MM.1S (cell line): ENCODE results near the gene SLC38A8.

Experiments
- DNase-seq: peaks from one replicate; pipeline ENCODE4 v3.0.0-alpha.2; 2015
- H2AFZ ChIP-seq: fragments of 300-600 bp; sonication (generic); 2 replicates; pipeline ENCODE4 v1.6.0; 2016; ENCODE audit warnings: antibody characterized with exemption, low read length
- H3F3A ChIP-seq: fragments of 300-600 bp; sonication (generic); 2 replicates; pipeline ENCODE4 v1.6.1; 2016; ENCODE audit warnings: mild to moderate bottlenecking, antibody characterized with exemption, low read length, moderate library complexity, mixed read lengths; ENCODE audit not compliant: insufficient read depth
- H3K27ac ChIP-seq: fragments of 300-600 bp; sonication (generic); 2 replicates; pipeline ENCODE4 v1.5.1; 2016; ENCODE audit warnings: mild to moderate bottlenecking, low read length
- H3K27me3 ChIP-seq: fragments of 300-600 bp; sonication (generic); replicated peaks from 2 replicates; pipeline ENCODE4 v1.6.0; 2016; ENCODE audit warnings: low read length; ENCODE audit not compliant: insufficient read depth
- H3K36me3 ChIP-seq: fragments of 300-600 bp; sonication (generic); replicated peaks from 2 replicates; pipeline ENCODE4 v1.6.1; 2016; ENCODE audit warnings: mild to moderate bottlenecking, low read length, mixed read lengths; ENCODE audit not compliant: insufficient read depth
- H3K4me1 ChIP-seq: fragments of 300-600 bp; sonication (generic); 2 replicates; pipeline ENCODE4 v1.6.1; 2016; ENCODE audit warnings: low read length, mixed read lengths
- H3K4me2 ChIP-seq: fragments of 300-600 bp; sonication (generic); 2 replicates; pipeline ENCODE4 v1.6.0; 2016; ENCODE audit warnings: low read depth, low read length
- H3K4me3 ChIP-seq: fragments of 300-600 bp; sonication (generic); 2 replicates; pipeline ENCODE4 v1.5.1; 2016; ENCODE audit warnings: low read length, mixed read lengths
- H3K79me2 ChIP-seq: fragments of 300-600 bp; sonication (generic); 2 replicates; pipeline ENCODE4 v1.6.1; 2016; ENCODE audit warnings: mixed run types, low read length, mixed read lengths
- H3K9ac ChIP-seq: fragments of 300-600 bp; sonication (generic); 2 replicates; pipeline ENCODE4 v1.6.1; 2016; ENCODE audit warnings: low read length, mixed read lengths
- H3K9me2 ChIP-seq: fragments of 300-600 bp; sonication (generic); replicated peaks from 2 replicates; pipeline ENCODE4 v1.6.1; 2016; ENCODE audit warnings: mild to moderate bottlenecking, low read length, mixed read lengths; ENCODE audit not compliant: insufficient read depth
- H3K9me3 ChIP-seq: fragments of 300-600 bp; sonication (generic); replicated peaks from 2 replicates; pipeline ENCODE4 v1.6.1; 2016; ENCODE audit warnings: mild to moderate bottlenecking, low read length, mixed read lengths; ENCODE audit not compliant: insufficient read depth
- H4K20me1 ChIP-seq: fragments of 300-600 bp; sonication (generic); 2 replicates; pipeline ENCODE4 v1.6.1; 2016; ENCODE audit warnings: mild to moderate bottlenecking, low read length, moderate library complexity, mixed read lengths; ENCODE audit not compliant: insufficient read depth
- CTCF ChIP-seq: fragments of 300-600 bp; sonication (generic); IDR thresholded peaks from 2 replicates; pipeline ENCODE4 v1.5.1; 2016; ENCODE audit warnings: antibody characterized with exemption, low read length, mixed read lengths
- EZH2 ChIP-seq: fragments of 300-600 bp; sonication (generic); optimal IDR thresholded peaks from 2 replicates; pipeline ENCODE3; 2017; ENCODE audit warnings: low read depth, mild to moderate bottlenecking, antibody characterized with exemption, low read length, mixed read lengths
- EZH2phosphoT487 ChIP-seq: fragments of 300-600 bp; sonication (generic); IDR thresholded peaks from 2 replicates; pipeline ENCODE4 v1.6.1; 2018; ENCODE audit warnings: antibody characterized with exemption, low read length

SLC38A8 gene

GRCh38 chr16:84048270-84048669 is 5.7 kb upstream of the SLC38A8 start:
- H3K79me2 ChIP-seq, result no peaks in the 10 kb centered on the region
- no peak overlapping the region for H3K9ac ChIP-seq
- no peaks in the 10 kb centered on the region for H3K27me3 ChIP-seq
- DNase-seq, result no peak
- no peak overlapping the region for H2AFZ ChIP-seq
- no peaks in the 10 kb centered on the region for H3K9me3 ChIP-seq
- H3K9me2 ChIP-seq, result no peaks in the 10 kb centered on the region
- no peak overlapping the region for H3K4me3 ChIP-seq
- H3K4me1 ChIP-seq, result no peaks in the 10 kb centered on the region
- TF ChIP-seq CTCF (no peak), EZH2phosphoT487 (no peak), EZH2 (no peak)
- no peak overlapping the region for H3K4me2 ChIP-seq
- no peaks in the 10 kb centered on the region for H4K20me1 ChIP-seq
- H3F3A ChIP-seq, result no peaks in the 10 kb centered on the region
- no peaks in the 10 kb centered on the region for H3K36me3 ChIP-seq
- H3K27ac ChIP-seq, result no peak overlapping the region

- Histone ChIP-seq H3K4me1 (no peaks in the 10 kb centered on the region), H3K36me3 (no peaks in the 10 kb centered on the region), H3K79me2 (no peaks in the 10 kb centered on the region), H2AFZ (no peak overlapping the region), H3K27ac (no peak overlapping the region), H3F3A (no peaks in the 10 kb centered on the region), H3K9me3 (no peaks in the 10 kb centered on the region), H3K4me2 (no peak overlapping the region), H3K9ac (no peak overlapping the region), H3K9me2 (no peaks in the 10 kb centered on the region), H3K27me3 (no peaks in the 10 kb centered on the region), H4K20me1 (no peaks in the 10 kb centered on the region), H3K4me3 (no peak overlapping the region)
- TF ChIP-seq EZH2phosphoT487 (no peak), EZH2 (no peak), CTCF (no peak)
- DNase-seq, result no peak
These were observed 5.0 kb upstream of the SLC38A8 start for GRCh38 chr16:84047626-84048025.

- no peaks in the 10 kb centered on the region for H3K79me2 ChIP-seq
- H3K9ac ChIP-seq, result no peak overlapping the region
- DNase-seq, result no peak
- H3K27me3 ChIP-seq, result no peaks in the 10 kb centered on the region
- no peaks in the 10 kb centered on the region for H3K9me3 ChIP-seq
- no peaks in the 10 kb centered on the region for H3F3A ChIP-seq
- no peak overlapping the region for H3K4me3 ChIP-seq
- no peaks in the 10 kb centered on the region for H4K20me1 ChIP-seq
- H2AFZ ChIP-seq, result no peak overlapping the region
- H3K4me1 ChIP-seq, result no peaks in the 10 kb centered on the region
- no peak for TF ChIP-seq EZH2
- TF ChIP-seq EZH2phosphoT487, result no peak
- no peak for TF ChIP-seq CTCF
- H3K4me2 ChIP-seq, result no peak overlapping the region
- no peak overlapping the region for H3K27ac ChIP-seq
- H3K36me3 ChIP-seq, result no peaks in the 10 kb centered on the region
- H3K9me2 ChIP-seq, result no peaks in the 10 kb centered on the region
These were observed 4.6 kb upstream of the SLC38A8 start for GRCh38 chr16:84047206-84047605.
